ENCODE results near the gene ZNF322.

Gene ZNF322

GRCh38 chr6:26607434-26608230 is 51.9 kb downstream of the ZNF322 start:
- peak; percentile 80 for DNase-seq (ENCODE audit: low read depth)
- peak; percentile 89 for TF ChIP-seq CTCF (conservative IDR thresholded peaks at IDR 0.05; ENCODE audit: low read depth, low read length)
- peak overlapping the region; percentile 47 for H3K4me3 ChIP-seq (ENCODE audit: low read depth, low read length)

- no peak for TF ChIP-seq CTCF (conservative IDR thresholded peaks at IDR 0.05; ENCODE audit: low read depth, low read length)
- H3K4me3 ChIP-seq (ENCODE audit: low read depth, low read length) = no peak overlapping the region
- DNase-seq (ENCODE audit: low read depth) = no peak
Measured at GRCh38 chr6:26604797-26605196, 54.7 kb downstream of the ZNF322 start.

GRCh38 chr6:26604026-26604425 is 55.5 kb downstream of the ZNF322 start:
- H3K4me3 ChIP-seq (ENCODE audit: low read depth, low read length) = no peak overlapping the region
- no peak for DNase-seq (ENCODE audit: low read depth)
- TF ChIP-seq CTCF (conservative IDR thresholded peaks at IDR 0.05; ENCODE audit: low read depth, low read length) = no peak

- no peak for DNase-seq (ENCODE audit: low read depth)
- no peak overlapping the region for H3K4me3 ChIP-seq (ENCODE audit: low read depth, low read length)
- TF ChIP-seq CTCF (conservative IDR thresholded peaks at IDR 0.05; ENCODE audit: low read depth, low read length) = no peak
Measured at GRCh38 chr6:26602262-26602661, 57.3 kb downstream of the ZNF322 start.

GRCh38 chr6:26600759-26601158 is 58.8 kb downstream of the ZNF322 start:
- DNase-seq (ENCODE audit: low read depth) = no peak
- no peak for TF ChIP-seq CTCF (conservative IDR thresholded peaks at IDR 0.05; ENCODE audit: low read depth, low read length)
- no peak overlapping the region for H3K4me3 ChIP-seq (ENCODE audit: low read depth, low read length)

GRCh38 chr6:26599591-26599990 is 60.0 kb downstream of the ZNF322 start:
- H3K4me3 ChIP-seq (ENCODE audit: low read depth, low read length) = no peak overlapping the region
- no peak for DNase-seq (ENCODE audit: low read depth)
- TF ChIP-seq CTCF (conservative IDR thresholded peaks at IDR 0.05; ENCODE audit: low read depth, low read length) = no peak

GRCh38 chr6:26599134-26599533 is 60.4 kb downstream of the ZNF322 start:
- H3K4me3 ChIP-seq (ENCODE audit: low read depth, low read length) = no peak overlapping the region
- TF ChIP-seq CTCF (conservative IDR thresholded peaks at IDR 0.05; ENCODE audit: low read depth, low read length) = no peak
- DNase-seq (ENCODE audit: low read depth) = no peak
